Nephron progenitor cell (in vitro differentiated cells): Measurements from ENCODE around the gene FAM177A1.

ENCODE experiments used
- DNase-seq: peaks from one replicate; pipeline ENCODE4 v3.0.0; 2021
- H3K27ac Mint-ChIP-seq: 2 replicates; pipeline ENCODE4 v1.8.0; 2021; ENCODE audit warnings: mild to moderate bottlenecking, moderate library complexity, mixed read lengths
- H3K27me3 Mint-ChIP-seq: 2 replicates; pipeline ENCODE4 v1.8.0; 2021; ENCODE audit warnings: mild to moderate bottlenecking, low read depth, mixed read lengths; ENCODE audit not compliant: poor library complexity
- H3K36me3 Mint-ChIP-seq: 2 replicates; pipeline ENCODE4 v1.8.0; 2021; ENCODE audit warnings: low read depth, mixed read lengths
- H3K4me1 Mint-ChIP-seq: 2 replicates; pipeline ENCODE4 v1.8.0; 2021; ENCODE audit warnings: mixed read lengths
- H3K4me3 Mint-ChIP-seq: 2 replicates; pipeline ENCODE4 v1.8.0; 2021; ENCODE audit warnings: mild to moderate bottlenecking, moderate library complexity, mixed read lengths
- H3K9me3 Mint-ChIP-seq: 2 replicates; pipeline ENCODE4 v1.8.0; 2021; ENCODE audit warnings: mild to moderate bottlenecking, moderate library complexity, mixed read lengths
- CTCF ChIP-seq: fragments of 200-600 bp; sonication (generic); IDR thresholded peaks from 2 replicates; pipeline ENCODE4 v1.5.0; 2021; ENCODE audit warnings: antibody characterized with exemption

Gene FAM177A1

GRCh38 chr14:35068238-35069012 lies 22.4 kb downstream of the FAM177A1 start:
- no peak for DNase-seq
- Mint-ChIP-seq H3K4me1 (no peaks in the 10 kb centered on the region), H3K36me3 (peaks cover 66% of the 10 kb centered on the region), H3K9me3 (no peaks in the 10 kb centered on the region), H3K4me3 (no peak overlapping the region), H3K27me3 (no peaks in the 10 kb centered on the region), H3K27ac (no peak overlapping the region)
- TF ChIP-seq CTCF: no peak

GRCh38 chr14:35072226-35072625 lies 26.2 kb downstream of the FAM177A1 start:
- Mint-ChIP-seq H3K36me3 (peaks cover 80% of the 10 kb centered on the region), H3K9me3 (no peaks in the 10 kb centered on the region), H3K27me3 (no peaks in the 10 kb centered on the region), H3K4me1 (no peaks in the 10 kb centered on the region), H3K4me3 (no peak overlapping the region), H3K27ac (no peak overlapping the region)
- TF ChIP-seq CTCF: no peak
- DNase-seq: no peak

GRCh38 chr14:35073486-35073885 lies 27.4 kb downstream of the FAM177A1 start:
- H3K4me3 Mint-ChIP-seq: no peak overlapping the region
- H3K27me3 Mint-ChIP-seq: no peaks in the 10 kb centered on the region
- H3K4me1 Mint-ChIP-seq: no peaks in the 10 kb centered on the region
- H3K27ac Mint-ChIP-seq: no peak overlapping the region
- TF ChIP-seq CTCF: no peak
- no peak for DNase-seq
- no peaks in the 10 kb centered on the region for H3K9me3 Mint-ChIP-seq
- peaks cover 68% of the 10 kb centered on the region for H3K36me3 Mint-ChIP-seq

GRCh38 chr14:35078082-35078481 lies 32.0 kb downstream of the FAM177A1 start:
- H3K4me1 Mint-ChIP-seq: no peaks in the 10 kb centered on the region
- no peak for TF ChIP-seq CTCF
- no peaks in the 10 kb centered on the region for H3K27me3 Mint-ChIP-seq
- no peak overlapping the region for H3K4me3 Mint-ChIP-seq
- H3K9me3 Mint-ChIP-seq: no peaks in the 10 kb centered on the region
- no peak for DNase-seq
- H3K36me3 Mint-ChIP-seq: peaks cover 38% of the 10 kb centered on the region
- H3K27ac Mint-ChIP-seq: no peak overlapping the region

- no peak overlapping the region for H3K27ac Mint-ChIP-seq
- no peak for DNase-seq
- H3K4me3 Mint-ChIP-seq: no peak overlapping the region
- no peaks in the 10 kb centered on the region for H3K27me3 Mint-ChIP-seq
- H3K36me3 Mint-ChIP-seq: peaks cover 39% of the 10 kb centered on the region
- TF ChIP-seq CTCF: no peak
- H3K9me3 Mint-ChIP-seq: no peaks in the 10 kb centered on the region
- no peaks in the 10 kb centered on the region for H3K4me1 Mint-ChIP-seq
These were observed 33.7 kb downstream of the FAM177A1 start for GRCh38 chr14:35079742-35080141.

- H3K27me3 Mint-ChIP-seq: no peaks in the 10 kb centered on the region
- H3K9me3 Mint-ChIP-seq: no peaks in the 10 kb centered on the region
- H3K27ac Mint-ChIP-seq: no peak overlapping the region
- no peak for DNase-seq
- TF ChIP-seq CTCF: no peak
- H3K36me3 Mint-ChIP-seq: peaks cover 47% of the 10 kb centered on the region
- no peaks in the 10 kb centered on the region for H3K4me1 Mint-ChIP-seq
- H3K4me3 Mint-ChIP-seq: no peak overlapping the region
These were observed 37.6 kb downstream of the FAM177A1 start for GRCh38 chr14:35083530-35084150.
